ENCODE measurements around the gene TBCCD1. TPM values are rescaled to one million over a fixed set of nuclear protein-coding genes. Genes with fewer than 3 reads are reported as not detected.
A peak's percentile ranks its signal among the peaks of the same experiment; 100 is the strongest.

TBCCD1 gene
- total and polyA plus RNA-seq, 2 experiments from 2014 or later, result 13.1 to 14.9 TPM

DNA sequence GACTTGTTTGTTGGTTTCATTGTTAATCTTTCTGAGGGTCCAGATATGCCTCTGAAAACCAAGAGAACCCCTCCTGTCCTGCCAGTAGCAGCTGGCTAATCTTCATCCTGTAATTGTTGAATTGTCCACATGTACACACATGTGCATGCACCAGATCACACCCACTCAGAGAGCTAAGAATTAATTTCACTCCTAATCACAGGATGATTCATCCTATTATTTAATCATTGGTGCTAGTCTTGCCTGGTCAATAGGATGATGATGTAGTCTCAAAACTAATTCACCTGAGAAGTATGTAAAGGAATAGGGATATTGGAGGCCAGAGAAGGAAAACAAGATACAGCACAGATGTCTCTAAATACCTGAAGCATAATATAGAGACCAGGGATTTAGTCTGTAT lies 37.9 kb upstream of the TBCCD1 start:
- H3K27me3 ChIP-seq, result no peaks in the 10 kb centered on the region
- no peaks in the 10 kb centered on the region for H3K79me2 ChIP-seq
- no peaks in the 10 kb centered on the region for H3K9me2 ChIP-seq (replicated peaks; ENCODE audit: insufficient read depth)
- DNase-seq (ENCODE audit: low spot score), result no peak
- H3K27ac ChIP-seq, result peak overlapping the region; percentile 89
- no peaks in the 10 kb centered on the region for H3K9me3 ChIP-seq (ENCODE audit: low read depth)
- no peak for TF ChIP-seq EZH2phosphoT487 (IDR thresholded peaks at IDR 0.05; ENCODE audit: low read depth, severe bottlenecking, unreplicated experiment)
- TF ChIP-seq EZH2 (IDR thresholded peaks at IDR 0.05; ENCODE audit: borderline replicate concordance), result no peak
- no peak for TF ChIP-seq CTCF (IDR thresholded peaks at IDR 0.05; ENCODE audit: poor library complexity)
- H3K36me3 ChIP-seq (replicated peaks; ENCODE audit: insufficient read depth, low read depth), result no peaks in the 10 kb centered on the region
- H4K20me1 ChIP-seq (ENCODE audit: insufficient read depth, poor library complexity, severe bottlenecking), result no peaks in the 10 kb centered on the region
- no peak overlapping the region for H2AFZ ChIP-seq
- H3K4me2 ChIP-seq, result no peak overlapping the region
- H3K4me3 ChIP-seq, result no peak overlapping the region
- H3K4me1 ChIP-seq (ENCODE audit: insufficient read depth), result peaks cover 10% of the 10 kb centered on the region

DNA sequence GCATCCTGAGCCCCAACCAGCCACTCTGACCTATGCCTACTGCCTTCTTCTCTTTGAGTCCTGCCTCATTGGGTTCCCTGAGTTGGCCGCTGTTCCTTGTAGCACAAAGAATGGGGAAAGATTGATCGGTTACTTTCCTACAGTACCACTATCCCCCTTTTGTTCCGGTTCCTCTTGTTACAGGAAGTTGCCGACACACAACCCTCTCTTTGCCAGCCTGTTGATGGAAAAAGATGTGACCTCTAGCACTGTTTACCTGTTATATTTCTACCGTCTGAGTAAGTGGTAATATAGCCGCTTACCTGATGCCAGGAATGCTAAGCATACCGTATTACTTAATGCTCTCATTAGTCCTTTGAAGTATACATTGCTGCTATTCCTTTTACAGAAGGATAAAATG lies 36.0 kb upstream of the TBCCD1 start:
- WGBS (ENCODE audit: low lambda C conversion rate, missing lambda C conversion rate), result 84% methylated on average over 7 of the region's 7 CpGs
- no peaks in the 10 kb centered on the region for H3K36me3 ChIP-seq (replicated peaks; ENCODE audit: insufficient read depth, low read depth)
- H3K4me2 ChIP-seq, result no peak overlapping the region
- TF ChIP-seq EZH2 (IDR thresholded peaks at IDR 0.05; ENCODE audit: borderline replicate concordance), result no peak
- no peak for TF ChIP-seq CTCF (IDR thresholded peaks at IDR 0.05; ENCODE audit: poor library complexity)
- TF ChIP-seq EZH2phosphoT487 (IDR thresholded peaks at IDR 0.05; ENCODE audit: low read depth, severe bottlenecking, unreplicated experiment), result no peak
- DNase-seq (ENCODE audit: low spot score), result no peak
- no peaks in the 10 kb centered on the region for H4K20me1 ChIP-seq (ENCODE audit: insufficient read depth, poor library complexity, severe bottlenecking)
- H3K27ac ChIP-seq, result peak overlapping the region; percentile 67
- H3K27me3 ChIP-seq, result no peaks in the 10 kb centered on the region
- H3K4me1 ChIP-seq (ENCODE audit: insufficient read depth), result peaks cover 28% of the 10 kb centered on the region
- no peak overlapping the region for H3K4me3 ChIP-seq
- H2AFZ ChIP-seq, result no peak overlapping the region
- H3K9me3 ChIP-seq (ENCODE audit: low read depth), result no peaks in the 10 kb centered on the region
- H3K9me2 ChIP-seq (replicated peaks; ENCODE audit: insufficient read depth), result no peaks in the 10 kb centered on the region
- H3K79me2 ChIP-seq, result no peaks in the 10 kb centered on the region

- Histone ChIP-seq H3K9me2 (replicated peaks; ENCODE audit: insufficient read depth) (no peaks in the 10 kb centered on the region), H3K27ac (peak overlapping the region; percentile 89)
Measured at GRCh38 chr3:186600896-186601295, 33.8 kb upstream of the TBCCD1 start.

GRCh38 chr3:186599785-186600166 lies 32.6 kb upstream of the TBCCD1 start:
- TF ChIP-seq EZH2phosphoT487 (IDR thresholded peaks at IDR 0.05; ENCODE audit: low read depth, severe bottlenecking, unreplicated experiment), result no peak
- TF ChIP-seq CTCF (IDR thresholded peaks at IDR 0.05; ENCODE audit: poor library complexity), result no peak
- TF ChIP-seq EZH2 (IDR thresholded peaks at IDR 0.05; ENCODE audit: borderline replicate concordance), result no peak
- Histone ChIP-seq H3K9me2 (replicated peaks; ENCODE audit: insufficient read depth) (no peaks in the 10 kb centered on the region), H3K27me3 (no peaks in the 10 kb centered on the region), H3K4me2 (no peak overlapping the region), H3K9me3 (ENCODE audit: low read depth) (no peaks in the 10 kb centered on the region), H3K4me3 (no peak overlapping the region), H3K27ac (peak overlapping the region; percentile 89), H3K36me3 (replicated peaks; ENCODE audit: insufficient read depth, low read depth) (no peaks in the 10 kb centered on the region), H3K4me1 (ENCODE audit: insufficient read depth) (peaks cover 21% of the 10 kb centered on the region), H2AFZ (no peak overlapping the region), H3K79me2 (no peaks in the 10 kb centered on the region), H4K20me1 (ENCODE audit: insufficient read depth, poor library complexity, severe bottlenecking) (no peaks in the 10 kb centered on the region)
- no peak for DNase-seq (ENCODE audit: low spot score)
- 80% methylated on average over 2 of the region's 2 CpGs for WGBS (ENCODE audit: low lambda C conversion rate, missing lambda C conversion rate)

More at GRCh38 chr3:186600896-186601295, 33.8 kb upstream of the TBCCD1 start:
- no peaks in the 10 kb centered on the region for H3K79me2 ChIP-seq
- peaks cover 26% of the 10 kb centered on the region for H3K4me1 ChIP-seq (ENCODE audit: insufficient read depth)
- H4K20me1 ChIP-seq (ENCODE audit: insufficient read depth, poor library complexity, severe bottlenecking), result no peaks in the 10 kb centered on the region
- no peaks in the 10 kb centered on the region for H3K36me3 ChIP-seq (replicated peaks; ENCODE audit: insufficient read depth, low read depth)
- H3K27me3 ChIP-seq, result no peaks in the 10 kb centered on the region
- no peak overlapping the region for H3K4me2 ChIP-seq
- no peak overlapping the region for H3K4me3 ChIP-seq
- no peak for DNase-seq (ENCODE audit: low spot score)
- 76% methylated on average over 2 of the region's 3 CpGs for WGBS (ENCODE audit: low lambda C conversion rate, missing lambda C conversion rate)
- no peak overlapping the region for H2AFZ ChIP-seq
- H3K9me3 ChIP-seq (ENCODE audit: low read depth), result no peaks in the 10 kb centered on the region
- no peak for TF ChIP-seq EZH2phosphoT487 (IDR thresholded peaks at IDR 0.05; ENCODE audit: low read depth, severe bottlenecking, unreplicated experiment)
